ENCODE results near the gene DNAJC5.
"Not testable (repeated sequence)": the region's sequence is repeated elsewhere in the genome, so short reads cannot be mapped to it uniquely, and the experiment has no call there.

Gene DNAJC5

GRCh38 chr20:63955827-63956663 lies 61.1 kb downstream of the DNAJC5 start, which contains the start of gene UCKL1:
Gene UCKL1 (minus strand): TSS chr20:63956416. CDS start chr20:63956372, 44 bp downstream.
- DNase-seq (ENCODE audit: low spot score), result peak; percentile 88

- DNase-seq (ENCODE audit: low spot score), result no peak
Measured at GRCh38 chr20:63956664-63957003, 61.7 kb downstream of the DNAJC5 start.

DNA sequence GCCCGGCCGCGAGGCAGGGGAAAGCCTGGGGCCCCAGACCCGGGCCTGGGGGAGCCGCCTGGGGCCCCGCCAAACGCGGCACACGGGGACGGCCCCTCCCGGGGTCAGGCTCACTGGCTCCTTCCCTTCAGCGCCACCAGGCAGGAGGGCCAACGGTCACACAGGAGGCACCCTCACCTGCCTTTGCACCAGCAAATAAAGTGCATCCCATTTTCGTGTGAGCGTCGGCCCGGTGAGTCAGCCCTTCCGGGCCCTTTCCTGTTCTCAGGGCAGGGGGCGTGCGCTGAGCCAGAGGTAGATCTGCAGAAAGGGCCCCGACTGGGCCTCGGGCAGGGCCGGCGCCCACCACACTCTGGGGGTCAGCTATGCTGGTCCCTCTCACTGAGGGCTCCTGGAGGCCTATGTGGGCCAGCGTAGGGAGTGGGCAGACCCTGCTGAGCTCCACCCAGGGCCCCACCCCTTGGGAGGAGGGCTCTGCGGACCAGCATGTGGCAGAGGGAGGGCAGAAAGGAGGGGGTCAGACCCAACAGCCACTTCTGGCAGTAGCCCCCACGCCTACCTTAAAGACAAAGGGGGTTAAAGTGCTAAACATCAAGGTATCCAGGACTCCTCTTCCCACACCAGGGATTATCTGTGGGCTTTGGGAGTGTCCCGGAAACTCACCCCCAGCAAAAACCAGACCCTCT lies 62.2 kb downstream of the DNAJC5 start:
- DNase-seq (ENCODE audit: low spot score), result peak; percentile 74

GRCh38 chr20:63957690-63958441 lies 62.9 kb downstream of the DNAJC5 start:
- no peak for DNase-seq (ENCODE audit: low spot score)

DNA sequence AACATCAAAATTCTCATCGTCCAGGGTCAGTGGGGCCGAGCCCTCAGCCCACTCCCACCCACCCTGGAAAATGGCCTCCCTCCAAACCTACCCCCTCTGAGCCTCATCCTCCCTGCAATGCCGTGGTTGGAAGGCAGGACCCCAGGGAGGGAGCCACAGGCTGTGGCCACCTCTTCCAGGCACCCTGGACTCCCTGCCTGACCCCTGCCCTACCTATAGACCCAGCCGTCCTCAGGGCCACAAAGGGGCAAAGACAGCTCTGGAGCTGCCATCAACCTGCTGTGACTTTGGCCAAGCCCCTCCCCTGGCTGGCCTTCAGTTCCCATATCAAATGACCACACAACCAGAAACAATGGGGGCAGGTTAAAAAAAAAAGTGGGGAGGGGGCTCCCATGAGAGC lies 63.5 kb downstream of the DNAJC5 start:
- DNase-seq (ENCODE audit: low spot score), result no peak

DNA sequence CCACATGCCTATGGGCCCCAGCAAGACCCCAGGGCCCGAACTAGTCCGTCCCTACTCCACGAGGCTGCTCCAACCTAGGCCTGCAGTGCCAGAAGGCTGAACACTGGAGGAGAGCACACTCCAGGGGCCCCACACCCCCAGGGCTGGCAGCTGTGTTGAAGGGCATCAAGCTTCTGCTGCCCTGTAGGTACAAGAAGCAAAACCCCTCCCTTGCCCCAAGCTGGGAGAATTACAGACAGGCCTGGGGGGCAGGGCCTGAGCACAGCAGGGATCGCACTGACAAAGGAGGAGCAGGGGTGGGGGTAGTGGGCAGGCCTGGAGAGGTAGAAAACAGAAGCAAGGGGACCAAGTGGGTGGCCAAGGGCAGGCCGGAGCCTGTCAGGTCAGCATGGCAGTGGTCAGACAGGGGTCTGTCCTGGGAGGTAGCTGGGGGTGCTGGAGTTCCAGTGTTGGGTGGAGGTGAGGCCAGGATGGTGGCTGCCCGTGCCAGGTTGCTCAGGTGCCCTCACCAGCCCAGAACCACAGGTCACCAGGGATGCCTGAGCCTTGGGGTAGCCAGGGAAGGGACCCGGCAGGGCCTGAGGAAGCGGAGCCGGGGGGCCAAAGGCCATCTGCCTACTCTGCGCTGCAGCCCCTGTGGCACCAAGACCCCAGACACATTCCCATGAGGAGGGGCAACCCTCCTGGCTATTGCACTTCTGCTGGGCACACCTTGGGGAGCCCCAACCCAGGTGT lies 64.2 kb downstream of the DNAJC5 start:
- no peak for DNase-seq (ENCODE audit: low spot score)

DNA sequence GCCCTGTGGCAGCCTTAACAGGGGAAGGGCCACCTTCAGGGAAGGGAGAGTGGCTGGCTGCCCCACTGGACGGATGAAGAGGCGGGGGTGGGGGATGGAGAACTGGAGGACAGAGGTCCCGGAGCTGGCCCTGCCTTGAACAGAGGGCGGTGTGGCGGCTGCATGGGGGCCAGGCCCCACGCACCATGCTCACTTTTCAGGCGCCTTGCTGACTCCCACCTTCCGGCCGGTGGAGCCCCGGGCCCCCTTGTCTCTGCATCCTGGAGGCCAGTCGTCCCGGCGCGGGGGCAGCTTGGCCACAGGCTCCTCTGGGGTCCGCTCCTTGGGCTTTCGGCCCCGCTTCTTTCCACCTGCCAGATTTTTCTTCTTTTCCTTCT lies 64.8 kb downstream of the DNAJC5 start:
- DNase-seq (ENCODE audit: low spot score), result no peak

GRCh38 chr20:63960654-63961621 lies 66.0 kb downstream of the DNAJC5 start:
- DNase-seq (ENCODE audit: low spot score), result not testable (repeated sequence)

DNA sequence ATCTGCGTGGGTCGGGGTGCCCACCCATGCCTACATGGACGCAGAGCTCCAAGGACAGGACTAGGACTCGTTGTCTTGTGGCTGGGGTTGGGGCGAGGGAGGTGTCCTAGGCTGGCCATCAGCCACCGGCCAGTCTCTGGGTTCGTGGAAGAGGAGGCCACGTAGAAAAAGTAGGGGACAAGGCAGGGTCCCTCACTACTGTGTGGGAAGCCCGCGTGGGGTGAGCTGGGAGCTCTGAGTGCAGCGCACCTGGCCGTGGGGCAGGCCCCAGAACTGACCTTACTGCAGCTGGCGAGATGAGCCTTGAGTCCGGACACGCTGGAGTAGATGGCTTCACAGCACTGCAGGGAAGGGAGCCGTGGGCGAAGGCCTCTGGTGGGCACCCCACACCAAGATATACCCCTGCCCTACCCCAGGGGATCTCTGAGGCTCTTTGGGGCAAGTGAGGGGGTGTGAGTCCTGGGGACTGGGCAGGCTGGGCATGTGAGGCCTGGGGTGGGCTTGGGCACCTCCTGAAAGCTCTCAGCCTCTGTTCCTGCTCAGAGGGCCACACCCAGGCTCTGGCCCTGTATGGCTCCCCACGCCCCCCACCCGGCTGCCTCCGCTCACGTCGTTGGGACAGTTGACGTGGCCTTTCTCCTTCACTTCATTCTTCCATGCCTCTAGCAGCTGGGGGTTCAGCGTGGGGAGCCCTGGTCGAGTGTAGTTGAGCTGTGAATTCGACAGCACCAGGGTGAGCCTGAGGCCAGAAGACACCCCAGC lies 66.9 kb downstream of the DNAJC5 start:
- DNase-seq (ENCODE audit: low spot score), result no peak

- DNase-seq (ENCODE audit: low spot score), result no peak
Measured at GRCh38 chr20:63962426-63963347, 67.8 kb downstream of the DNAJC5 start.

GRCh38 chr20:63963348-63963741 lies 68.4 kb downstream of the DNAJC5 start:
- no peak for DNase-seq (ENCODE audit: low spot score)

GRCh38 chr20:63963784-63964301 lies 68.9 kb downstream of the DNAJC5 start:
- no peak for DNase-seq (ENCODE audit: low spot score)

DNA sequence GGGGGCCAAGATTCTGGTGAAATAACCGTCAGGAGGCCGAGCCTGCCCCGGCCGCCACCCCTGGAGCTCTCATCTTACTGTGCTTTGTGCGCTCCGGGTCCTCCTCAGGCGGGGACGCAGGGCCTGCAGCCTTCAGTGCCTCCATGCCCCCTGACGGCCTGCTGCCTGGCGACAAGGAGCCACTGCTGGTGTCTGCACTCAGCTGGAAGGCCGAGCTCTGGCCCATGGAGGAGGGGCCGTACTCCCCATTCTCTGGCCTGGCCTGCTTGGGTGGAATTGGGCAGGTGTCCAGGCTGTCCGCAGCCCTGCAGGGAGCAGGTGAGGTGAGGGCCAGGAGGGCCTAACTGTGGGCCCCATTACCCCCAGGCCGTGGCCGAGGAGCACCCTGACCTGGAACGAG lies 69.5 kb downstream of the DNAJC5 start:
- DNase-seq (ENCODE audit: low spot score), result no peak

GRCh38 chr20:63966172-63966943 lies 71.4 kb downstream of the DNAJC5 start:
- no peak for DNase-seq (ENCODE audit: low spot score)

DNA sequence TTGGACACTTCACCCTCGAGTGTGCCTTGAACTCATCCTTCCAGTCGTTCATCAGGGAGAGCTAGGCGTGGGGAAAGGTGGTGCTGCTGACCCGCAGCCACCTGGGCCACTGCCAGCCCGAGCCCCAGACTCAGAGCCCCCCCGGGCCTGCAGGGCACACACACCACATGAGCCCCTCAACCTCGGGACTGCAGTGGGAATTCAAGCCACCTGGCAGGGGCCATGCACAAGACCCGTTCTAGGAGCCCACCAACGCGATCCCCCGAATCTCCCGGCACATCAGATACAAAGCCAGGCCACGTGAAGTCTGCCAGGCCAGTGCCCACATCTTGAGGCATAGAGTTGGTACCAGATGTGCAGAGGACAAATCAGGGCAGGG lies 72.0 kb downstream of the DNAJC5 start:
- DNase-seq (ENCODE audit: low spot score), result no peak

- DNase-seq (ENCODE audit: low spot score), result no peak
Measured at GRCh38 chr20:63967330-63968135, 72.6 kb downstream of the DNAJC5 start.

Measured in ecto neural progenitor cell (in vitro differentiated cells).